Activated naive CD4-positive, alpha-beta T cell treated with anti-CD3 and anti-CD28 coated beads, Interleukin-2, amount 50 U/mL, for 72 hours (primary cell): ENCODE data around the gene HDC. TPM values are rescaled to one million over a fixed set of nuclear protein-coding genes. Genes with fewer than 3 reads are reported as not detected.
A peak's percentile ranks its signal among the peaks of the same experiment; 100 is the strongest.

Experiments
- ATAC-seq, 2 donors: fragments of 150-1000 bp; cut with Tn5 transposase; 2 replicates each; pipeline ENCODE4 v1.10.0; 2021; ENCODE audit warnings: mild to moderate bottlenecking in 2 of 2, moderate library complexity in 2 of 2
- DNase-seq, 2 donors: peaks; one replicate each; pipeline ENCODE4 v3.0.0; 2021 to 2022; ENCODE audit warnings: low spot score in 2 of 2
- H3K27ac Mint-ChIP-seq, 2 donors: one replicate each; pipeline ENCODE4 v1.8.0; 2022; ENCODE audit warnings: mild to moderate bottlenecking in 2 of 2, mixed read lengths in 2 of 2
- H3K36me3 Mint-ChIP-seq, 2 donors: one replicate each; pipeline ENCODE4 v1.8.0; 2022; ENCODE audit warnings: mixed read lengths in 2 of 2
- H3K9me3 Mint-ChIP-seq, 2 donors: one replicate each; pipeline ENCODE4 v1.8.0; 2022; ENCODE audit warnings: mixed read lengths in 2 of 2
- total RNA-seq, 2 donors: library from RNA; stranded (reverse); gene quantifications; one replicate each; pipeline ENCODE4 v1.2.3, GENCODE V29; 2022

Gene HDC
- total RNA-seq, 2 donors from 2014 or later, result 0.66 to 4.0 TPM

DNA sequence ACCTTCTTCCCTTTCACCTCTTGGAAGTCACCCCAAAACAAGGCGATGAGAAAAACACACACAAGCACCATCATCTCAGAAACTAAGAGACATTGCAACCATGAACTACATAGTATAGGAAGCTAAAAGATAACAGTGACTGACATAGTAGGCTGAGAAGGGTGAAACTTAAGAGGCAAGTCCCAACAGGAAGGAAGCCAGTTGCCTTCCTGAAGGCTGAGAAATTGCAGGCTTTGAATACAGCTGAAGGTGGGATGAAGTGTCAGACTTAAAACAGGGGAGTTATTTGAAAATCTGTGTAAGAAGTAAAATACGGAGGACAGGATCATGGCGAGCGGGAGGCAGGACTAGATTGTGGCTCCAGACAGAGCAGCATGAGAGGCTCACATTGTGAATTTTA lies 55.7 kb downstream of the HDC start:
- peak overlapping the region in 1 of 2 donors; percentile 2 for H3K27ac Mint-ChIP-seq
- no peak for ATAC-seq
- H3K36me3 Mint-ChIP-seq, result peaks cover 39 to 92% of the 10 kb centered on the region in 2 donors
- no peak for DNase-seq
- H3K9me3 Mint-ChIP-seq, result peaks cover 22 to 35% of the 10 kb centered on the region in 2 donors

- Mint-ChIP-seq H3K36me3 (peaks cover 23 to 70% of the 10 kb centered on the region in 2 donors), H3K9me3 (peaks cover 5 to 11% of the 10 kb centered on the region in 2 donors), H3K27ac (no peak overlapping the region)
- ATAC-seq, result no peak
- no peak for DNase-seq
These were observed 59.5 kb downstream of the HDC start for GRCh38 chr15:50206020-50206419.

DNA sequence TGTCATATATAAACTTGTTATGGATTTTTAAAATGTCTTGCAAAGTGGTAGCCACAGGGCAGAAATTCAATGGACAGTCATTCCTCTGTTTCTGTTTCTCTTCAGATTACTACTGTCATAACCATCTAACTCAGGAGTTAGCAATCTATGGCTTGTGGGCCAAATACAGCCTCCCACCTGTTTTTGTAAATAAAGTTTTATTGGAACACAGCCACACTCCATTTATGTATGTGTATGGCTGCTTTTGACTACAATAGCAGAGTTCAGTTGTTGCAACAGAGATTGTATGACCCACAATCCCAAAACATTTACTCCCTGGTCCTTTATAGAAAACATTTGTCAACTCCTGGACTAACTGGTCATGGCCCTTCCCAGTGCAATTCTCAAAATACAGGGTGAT lies 63.5 kb downstream of the HDC start:
- ATAC-seq (no peak), DNase-seq (no peak)
- H3K9me3 Mint-ChIP-seq, result no peaks in the 10 kb centered on the region
- H3K27ac Mint-ChIP-seq, result no peak overlapping the region
- H3K36me3 Mint-ChIP-seq, result peaks cover 5 to 57% of the 10 kb centered on the region in 2 donors

GRCh38 chr15:50192926-50193620 lies 72.5 kb downstream of the HDC start:
- no peak for ATAC-seq
- Mint-ChIP-seq H3K9me3 (no peaks in the 10 kb centered on the region), H3K27ac (no peak overlapping the region), H3K36me3 (peaks cover 10 to 51% of the 10 kb centered on the region in 2 donors)
- no peak for DNase-seq

- Mint-ChIP-seq H3K27ac (no peak overlapping the region), H3K9me3 (peaks cover 0 to 5% of the 10 kb centered on the region in 2 donors), H3K36me3 (peaks cover 14 to 52% of the 10 kb centered on the region in 2 donors)
- ATAC-seq, result no peak
- no peak for DNase-seq
These were observed 73.4 kb downstream of the HDC start for GRCh38 chr15:50192164-50192563.

Other genes with a start within 250 kb of the HDC start
- 10 to 100 TPM; 10.4 to 16.1 TPM for gene ATP8B4, start 146.5 kb downstream of the HDC start, total RNA-seq
- 10 to 100 TPM; 20.1 to 54.7 TPM for gene SLC27A2, start 83.5 kb downstream of the HDC start, total RNA-seq
- gene GABPB1, start 89.5 kb upstream of the HDC start, total RNA-seq, result 10 to 100 TPM; 41.1 to 53.8 TPM
- gene USP8, start 158.7 kb upstream of the HDC start, total RNA-seq, result 10 to 100 TPM; 58.6 to 59.6 TPM